Esophagus muscularis mucosa (tissue), 4 donors: Measurements from ENCODE around the gene TXNRD2. TPM values are rescaled to one million over a fixed set of nuclear protein-coding genes. Genes with fewer than 3 reads are reported as not detected.

Experiments
- DNase-seq: peaks from one replicate; pipeline ENCODE4 v3.0.0-alpha.2; 2017; ENCODE audit errors: extremely low spot score
- H3K27ac ChIP-seq, 4 donors: fragments of 200-600 bp; sonication (generic); replicated peaks in 1 of 4; 1 replicate in 3 of 4; 2 replicates in 1 of 4; pipeline ENCODE4 v1.5.1; 2016 to 2019; ENCODE audit warnings: mild to moderate bottlenecking in 1 of 4
- H3K27me3 ChIP-seq, 4 donors: fragments of 200-600 bp; sonication (generic); one replicate each; pipeline versions ENCODE4 v1.5.1 to v1.6.0; 2016 to 2019
- H3K36me3 ChIP-seq, 4 donors: fragments of 200-600 bp; sonication (generic); one replicate each; pipeline ENCODE4 v1.5.1; 2016 to 2019
- H3K4me1 ChIP-seq, 4 donors: fragments of 200-600 bp; sonication (generic); one replicate each; pipeline ENCODE4 v1.5.1; 2016 to 2019
- H3K4me3 ChIP-seq, 4 donors: fragments of 200-600 bp; sonication (generic); 1 replicate in 2 of 4; 2 replicates in 2 of 4; pipeline ENCODE4 v1.5.1; 2016 to 2019; ENCODE audit warnings: mild to moderate bottlenecking in 4 of 4, moderate library complexity in 1 of 4
- H3K9me3 ChIP-seq, 4 donors: fragments of 200-600 bp; sonication (generic); 1 replicate in 3 of 4; 2 replicates in 1 of 4; pipeline ENCODE4 v1.5.1; 2016 to 2019
- EP300 ChIP-seq: sonication (generic); formaldehyde crosslinking; IDR thresholded peaks from one replicate; pipeline ENCODE4 v1.6.1; 2017; ENCODE audit warnings: antibody characterized with exemption
- POLR2A ChIP-seq: fragments of 450-650 bp; IDR thresholded peaks from one replicate; pipeline ENCODE4 v1.6.1; 2017; ENCODE audit warnings: antibody characterized with exemption, moderate library complexity, mild to moderate bottlenecking, low read depth
- POLR2AphosphoS5 ChIP-seq, 2 donors: sonication (generic); formaldehyde crosslinking; IDR thresholded peaks; one replicate each; pipeline ENCODE4 v1.6.1; 2017; ENCODE audit warnings: antibody characterized with exemption in 2 of 2
- WGBS: methylation state at CpG from one replicate; pipeline ENCODE4 v1.1.5; 2018; 5-methylcytosine and 5-hydroxymethylcytosine counted together
- intact Hi-C: fragments of 100-400 bp; cut with DNase I; formaldehyde crosslinking; loops from one replicate; pipeline ENCODE4 v1.15.1; 2023
- total RNA-seq, 4 donors: library from RNA; depleted of rRNA; stranded (reverse); fragments of >200 nt; gene quantifications; one replicate each; pipeline versions ENCODE4 v1.1.0 to v1.2.1, GENCODE V29; 2016
- TF ChIP-seq, protein P1 (sequence below), 3 experiments: fragments of 200-600 bp in 2 of 3; fragments of 450-650 bp in 1 of 3; sonication (generic) in 2 of 3; IDR thresholded peaks; one replicate each; pipeline ENCODE4 v1.5.1; 2017 to 2019; ENCODE audit warnings: antibody characterized with exemption in 3 of 3, mild to moderate bottlenecking in 2 of 3, moderate library complexity in 1 of 3

Gene TXNRD2
- total RNA-seq, 4 donors from 2014 or later: 12.9 to 27.2 (median 23.9) TPM

- peaks cover 15 to 34% (median 31%) of the 10 kb centered on the region in 4 donors for H3K4me1 ChIP-seq
- DNase-seq: no peak
- no peak overlapping the region for H3K27ac ChIP-seq
- WGBS: 79% methylated on average over 16 of the region's 20 CpGs
- no peaks in the 10 kb centered on the region for H3K9me3 ChIP-seq
- no peaks in the 10 kb centered on the region for H3K27me3 ChIP-seq
- H3K4me3 ChIP-seq: no peak overlapping the region
- intact Hi-C loops: no loop called here
- TF ChIP-seq POLR2A (no peak), POLR2AphosphoS5 (IDR thresholded peaks at IDR 0.05) (no peak), EP300 (no peak)
- TF ChIP-seq, protein P1, sequence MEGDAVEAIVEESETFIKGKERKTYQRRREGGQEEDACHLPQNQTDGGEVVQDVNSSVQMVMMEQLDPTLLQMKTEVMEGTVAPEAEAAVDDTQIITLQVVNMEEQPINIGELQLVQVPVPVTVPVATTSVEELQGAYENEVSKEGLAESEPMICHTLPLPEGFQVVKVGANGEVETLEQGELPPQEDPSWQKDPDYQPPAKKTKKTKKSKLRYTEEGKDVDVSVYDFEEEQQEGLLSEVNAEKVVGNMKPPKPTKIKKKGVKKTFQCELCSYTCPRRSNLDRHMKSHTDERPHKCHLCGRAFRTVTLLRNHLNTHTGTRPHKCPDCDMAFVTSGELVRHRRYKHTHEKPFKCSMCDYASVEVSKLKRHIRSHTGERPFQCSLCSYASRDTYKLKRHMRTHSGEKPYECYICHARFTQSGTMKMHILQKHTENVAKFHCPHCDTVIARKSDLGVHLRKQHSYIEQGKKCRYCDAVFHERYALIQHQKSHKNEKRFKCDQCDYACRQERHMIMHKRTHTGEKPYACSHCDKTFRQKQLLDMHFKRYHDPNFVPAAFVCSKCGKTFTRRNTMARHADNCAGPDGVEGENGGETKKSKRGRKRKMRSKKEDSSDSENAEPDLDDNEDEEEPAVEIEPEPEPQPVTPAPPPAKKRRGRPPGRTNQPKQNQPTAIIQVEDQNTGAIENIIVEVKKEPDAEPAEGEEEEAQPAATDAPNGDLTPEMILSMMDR (IDR thresholded peaks at IDR 0.05): no peak
- peaks cover 0 to 62% (median 42%) of the 10 kb centered on the region in 4 donors for H3K36me3 ChIP-seq
Measured at GRCh38 chr22:19890502-19891316, 50.9 kb downstream of the TXNRD2 start.

- H3K4me3 ChIP-seq: no peak overlapping the region
- H3K27me3 ChIP-seq: no peaks in the 10 kb centered on the region
- no peaks in the 10 kb centered on the region for H3K9me3 ChIP-seq
- TF ChIP-seq EP300: no peak
- TF ChIP-seq POLR2A: no peak
- TF ChIP-seq, protein P1 (IDR thresholded peaks at IDR 0.05): no peak
- TF ChIP-seq POLR2AphosphoS5 (IDR thresholded peaks at IDR 0.05): no peak
- intact Hi-C loops: no loop called here
- 88% methylated on average over 9 of the region's 9 CpGs for WGBS
- DNase-seq: no peak
- peaks cover 0 to 60% (median 35%) of the 10 kb centered on the region in 4 donors for H3K36me3 ChIP-seq
- H3K4me1 ChIP-seq: peaks cover 15 to 34% (median 31%) of the 10 kb centered on the region in 4 donors
- H3K27ac ChIP-seq: no peak overlapping the region
Measured at GRCh38 chr22:19889951-19890350, 51.7 kb downstream of the TXNRD2 start.

DNA sequence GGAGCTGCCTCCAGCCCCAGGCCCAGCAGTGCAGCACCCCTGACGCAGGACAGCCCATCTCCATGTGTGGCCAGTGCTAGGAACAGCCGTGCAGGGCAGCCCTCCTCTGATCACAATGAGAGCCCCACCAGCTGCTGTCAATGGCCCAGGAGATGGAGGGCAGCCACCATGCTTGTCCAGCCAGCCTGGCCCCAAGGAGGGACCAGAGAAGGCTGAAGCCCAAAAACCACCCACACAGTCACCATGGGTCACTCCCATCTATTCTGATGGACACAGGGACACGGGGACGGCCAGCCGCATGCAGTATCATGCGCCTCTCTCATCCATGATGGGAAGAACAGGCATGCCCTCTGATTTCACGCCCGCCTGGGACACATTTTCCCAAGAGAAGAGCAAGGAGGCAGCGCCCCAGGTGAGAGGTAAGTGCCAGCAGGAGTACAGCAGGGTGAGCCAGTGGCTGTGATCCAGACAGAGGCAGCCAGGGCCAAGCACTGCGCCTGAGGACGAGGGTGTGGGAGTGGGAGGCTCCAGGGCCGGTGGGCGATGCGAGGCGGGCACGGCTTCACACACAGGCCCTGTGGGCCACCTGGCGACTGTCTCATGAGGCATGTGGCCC lies 53.4 kb downstream of the TXNRD2 start:
- Histone ChIP-seq H3K27ac (no peak overlapping the region), H3K4me1 (peaks cover 15 to 34% (median 31%) of the 10 kb centered on the region in 4 donors), H3K27me3 (no peaks in the 10 kb centered on the region), H3K36me3 (peaks cover 0 to 43% (median 21%) of the 10 kb centered on the region in 4 donors), H3K9me3 (no peaks in the 10 kb centered on the region), H3K4me3 (no peak overlapping the region)
- WGBS: 93% methylated on average over 12 of the region's 17 CpGs
- intact Hi-C loops: no loop called here
- no peak for DNase-seq
- TF ChIP-seq EP300: no peak
- no peak for TF ChIP-seq POLR2AphosphoS5 (IDR thresholded peaks at IDR 0.05)
- no peak for TF ChIP-seq POLR2A
- TF ChIP-seq, protein P1 (IDR thresholded peaks at IDR 0.05): no peak

DNA sequence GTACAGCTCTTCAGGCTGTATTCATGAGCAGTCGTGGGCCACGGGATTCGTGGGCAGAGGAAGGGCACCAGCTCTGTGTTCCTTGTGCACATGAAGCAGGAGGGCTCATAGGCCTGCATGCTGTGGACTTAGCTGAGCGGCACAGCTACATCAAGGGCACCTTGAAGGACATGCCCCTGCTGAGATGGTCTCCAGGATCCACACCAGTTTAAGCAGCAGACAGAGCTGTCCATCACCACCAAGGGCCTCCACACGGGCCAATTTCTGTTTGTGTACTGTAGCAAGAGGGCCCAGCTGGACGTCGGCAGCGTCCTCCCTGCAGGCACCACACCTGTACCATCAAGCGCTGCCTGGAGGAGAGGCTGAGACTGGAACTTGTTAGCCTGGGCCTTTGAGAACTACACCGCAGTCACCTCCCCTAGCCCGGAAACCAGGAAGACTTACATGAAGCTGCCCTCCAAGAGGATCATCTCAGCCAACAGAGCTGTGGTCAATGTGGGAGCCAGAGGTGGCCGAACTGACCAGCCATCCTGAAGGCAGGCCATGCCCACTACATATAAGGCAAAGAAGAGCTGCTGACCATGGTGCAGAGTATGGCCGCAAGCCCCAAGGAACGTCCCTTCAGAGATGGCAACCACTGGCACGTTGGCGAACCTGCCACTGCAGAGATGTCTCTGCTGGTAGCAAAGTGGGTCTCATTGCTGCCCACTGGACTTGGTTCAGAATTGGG lies 54.2 kb downstream of the TXNRD2 start:
- no peak for DNase-seq
- no peak for TF ChIP-seq POLR2AphosphoS5 (IDR thresholded peaks at IDR 0.05)
- no peak for TF ChIP-seq EP300
- TF ChIP-seq POLR2A: no peak
- TF ChIP-seq, protein P1 (IDR thresholded peaks at IDR 0.05): no peak
- no peaks in the 10 kb centered on the region for H3K27me3 ChIP-seq
- no peaks in the 10 kb centered on the region for H3K9me3 ChIP-seq
- intact Hi-C loops: no loop called here
- peaks cover 0 to 45% (median 20%) of the 10 kb centered on the region in 4 donors for H3K36me3 ChIP-seq
- WGBS: 77% methylated on average over 7 of the region's 16 CpGs
- H3K4me1 ChIP-seq: peaks cover 19 to 38% (median 32%) of the 10 kb centered on the region in 4 donors
- H3K27ac ChIP-seq: no peak overlapping the region
- H3K4me3 ChIP-seq: no peak overlapping the region
